Endodermal cell (in vitro differentiated cells): Measurements from ENCODE around the gene MAP3K5. TPM values are rescaled to one million over a fixed set of nuclear protein-coding genes. Genes with fewer than 3 reads are reported as not detected.

Experiments used
- DNase-seq: peaks from one replicate; pipeline ENCODE4 v3.0.0-alpha.2; 2017
- H3K27ac ChIP-seq: 2 replicates; pipeline ENCODE4 v1.5.1; 2013; ENCODE audit warnings: mild to moderate bottlenecking, low read depth, low read length, moderate library complexity
- H3K27me3 ChIP-seq: 2 replicates; pipeline ENCODE4 v1.6.1; 2013; ENCODE audit warnings: mild to moderate bottlenecking, low read length, moderate library complexity; ENCODE audit not compliant: insufficient read depth, control insufficient read depth, poor library complexity, severe bottlenecking
- H3K36me3 ChIP-seq: 2 replicates; pipeline ENCODE4 v1.7.0; 2013; ENCODE audit warnings: mild to moderate bottlenecking, low read length, moderate library complexity; ENCODE audit not compliant: control insufficient read depth, insufficient read depth
- H3K4me1 ChIP-seq: one replicate; pipeline ENCODE4 v1.7.0; 2013; ENCODE audit warnings: low read length; ENCODE audit not compliant: control insufficient read depth, insufficient read depth
- H3K4me3 ChIP-seq: 2 replicates; pipeline ENCODE4 v1.5.1; 2013; ENCODE audit warnings: mild to moderate bottlenecking, low read length, moderate library complexity
- H3K9ac ChIP-seq: 2 replicates; pipeline ENCODE4 v1.6.1; 2013; ENCODE audit warnings: mild to moderate bottlenecking, low read length, moderate library complexity; ENCODE audit not compliant: poor library complexity, severe bottlenecking; ENCODE audit errors: extremely low read depth
- H3K9me3 ChIP-seq: 2 replicates; pipeline ENCODE4 v1.6.1; 2013; ENCODE audit warnings: mild to moderate bottlenecking, low read length, moderate library complexity; ENCODE audit not compliant: control insufficient read depth
- H3K27ac Mint-ChIP-seq: 2 replicates; pipeline ENCODE4 v1.8.0; 2020; ENCODE audit warnings: mixed read lengths
- H3K27me3 Mint-ChIP-seq: 2 replicates; pipeline ENCODE4 v1.8.0; 2021; ENCODE audit warnings: mild to moderate bottlenecking, mixed read lengths; ENCODE audit not compliant: insufficient read depth
- H3K36me3 Mint-ChIP-seq: 2 replicates; pipeline ENCODE4 v1.8.0; 2020; ENCODE audit warnings: low read depth, mixed read lengths
- H3K4me1 Mint-ChIP-seq: 2 replicates; pipeline ENCODE4 v1.8.0; 2020; ENCODE audit warnings: mixed read lengths
- H3K4me3 Mint-ChIP-seq: 2 replicates; pipeline ENCODE4 v1.8.0; 2020; ENCODE audit warnings: mild to moderate bottlenecking, moderate library complexity, mixed read lengths
- H3K9me3 Mint-ChIP-seq: 2 replicates; pipeline ENCODE4 v1.8.0; 2020; ENCODE audit warnings: mild to moderate bottlenecking, mixed read lengths
- WGBS, 2 experiments: methylation state at CpG; one replicate each; pipeline versions ENCODE4 v1.1.5 to v1.1.7; 2013; ENCODE audit warnings: missing lambda C conversion rate in 2 of 2, mixed read lengths in 1 of 2; ENCODE audit not compliant: insufficient coverage in 1 of 2, insufficient read length in 1 of 2; 5-methylcytosine and 5-hydroxymethylcytosine counted together
- total RNA-seq, 2 donors: library from RNA; stranded (reverse); fragmentation: NEBNext Ultra II Directional in 1 of 2; extraction: Animal tissue kit (Norgen Biotek cat#: 25700) in 1 of 2; gene quantifications; 2 replicates in 1 of 2; 3 replicates in 1 of 2; pipeline ENCODE4 v1.2.1, GENCODE V29; 2021
- TF ChIP-seq, protein P1 (sequence below): fragments of 200-600 bp; sonication (generic); conservative IDR thresholded peaks from 2 replicates; pipeline ENCODE4 v1.5.0; 2021; ENCODE audit warnings: antibody characterized with exemption, mild to moderate bottlenecking

Gene MAP3K5
- total RNA-seq, 2 donors from 2014 or later = 1.6 to 3.4 TPM

DNA sequence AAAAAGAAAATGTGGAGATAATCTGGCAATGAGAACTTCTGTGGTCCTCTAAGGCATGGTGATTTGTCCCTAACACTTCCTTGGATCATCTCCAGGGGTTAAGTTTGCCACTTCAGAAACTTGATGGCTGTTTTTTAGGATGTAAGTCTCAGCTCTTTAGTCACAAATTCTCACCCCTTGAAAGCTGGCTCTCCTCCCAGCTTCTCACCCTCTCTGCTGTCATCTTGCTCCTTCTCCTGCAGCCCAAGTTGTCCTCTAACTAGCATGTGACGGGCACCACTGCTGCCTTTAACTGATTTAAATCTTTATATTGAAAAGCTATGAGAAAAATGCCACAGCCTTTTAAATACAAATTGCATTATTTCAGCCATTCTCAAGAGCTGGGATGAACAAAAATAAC lies 107.8 kb downstream of the MAP3K5 start:
- Mint-ChIP-seq H3K36me3 (no peaks in the 10 kb centered on the region), H3K4me3 (no peak overlapping the region), H3K9me3 (peaks cover 11% of the 10 kb centered on the region), H3K27ac (no peak overlapping the region), H3K4me1 (no peaks in the 10 kb centered on the region), H3K27me3 (no peaks in the 10 kb centered on the region)
- no peak overlapping the region for H3K4me3 ChIP-seq
- TF ChIP-seq, protein P1, sequence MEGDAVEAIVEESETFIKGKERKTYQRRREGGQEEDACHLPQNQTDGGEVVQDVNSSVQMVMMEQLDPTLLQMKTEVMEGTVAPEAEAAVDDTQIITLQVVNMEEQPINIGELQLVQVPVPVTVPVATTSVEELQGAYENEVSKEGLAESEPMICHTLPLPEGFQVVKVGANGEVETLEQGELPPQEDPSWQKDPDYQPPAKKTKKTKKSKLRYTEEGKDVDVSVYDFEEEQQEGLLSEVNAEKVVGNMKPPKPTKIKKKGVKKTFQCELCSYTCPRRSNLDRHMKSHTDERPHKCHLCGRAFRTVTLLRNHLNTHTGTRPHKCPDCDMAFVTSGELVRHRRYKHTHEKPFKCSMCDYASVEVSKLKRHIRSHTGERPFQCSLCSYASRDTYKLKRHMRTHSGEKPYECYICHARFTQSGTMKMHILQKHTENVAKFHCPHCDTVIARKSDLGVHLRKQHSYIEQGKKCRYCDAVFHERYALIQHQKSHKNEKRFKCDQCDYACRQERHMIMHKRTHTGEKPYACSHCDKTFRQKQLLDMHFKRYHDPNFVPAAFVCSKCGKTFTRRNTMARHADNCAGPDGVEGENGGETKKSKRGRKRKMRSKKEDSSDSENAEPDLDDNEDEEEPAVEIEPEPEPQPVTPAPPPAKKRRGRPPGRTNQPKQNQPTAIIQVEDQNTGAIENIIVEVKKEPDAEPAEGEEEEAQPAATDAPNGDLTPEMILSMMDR = no peak
- no peaks in the 10 kb centered on the region for H3K27me3 ChIP-seq
- H3K9me3 ChIP-seq = no peaks in the 10 kb centered on the region
- no peak overlapping the region for H3K27ac ChIP-seq
- DNase-seq = no peak
- no peaks in the 10 kb centered on the region for H3K4me1 ChIP-seq
- whole genome bisulfite sequencing, 2 experiments = 100% methylated on average over 1 of the region's 1 CpG; no CpG with 5 or more reads in 1 of the 2 experiments
- H3K36me3 ChIP-seq = no peaks in the 10 kb centered on the region
- H3K9ac ChIP-seq = no peak overlapping the region

DNA sequence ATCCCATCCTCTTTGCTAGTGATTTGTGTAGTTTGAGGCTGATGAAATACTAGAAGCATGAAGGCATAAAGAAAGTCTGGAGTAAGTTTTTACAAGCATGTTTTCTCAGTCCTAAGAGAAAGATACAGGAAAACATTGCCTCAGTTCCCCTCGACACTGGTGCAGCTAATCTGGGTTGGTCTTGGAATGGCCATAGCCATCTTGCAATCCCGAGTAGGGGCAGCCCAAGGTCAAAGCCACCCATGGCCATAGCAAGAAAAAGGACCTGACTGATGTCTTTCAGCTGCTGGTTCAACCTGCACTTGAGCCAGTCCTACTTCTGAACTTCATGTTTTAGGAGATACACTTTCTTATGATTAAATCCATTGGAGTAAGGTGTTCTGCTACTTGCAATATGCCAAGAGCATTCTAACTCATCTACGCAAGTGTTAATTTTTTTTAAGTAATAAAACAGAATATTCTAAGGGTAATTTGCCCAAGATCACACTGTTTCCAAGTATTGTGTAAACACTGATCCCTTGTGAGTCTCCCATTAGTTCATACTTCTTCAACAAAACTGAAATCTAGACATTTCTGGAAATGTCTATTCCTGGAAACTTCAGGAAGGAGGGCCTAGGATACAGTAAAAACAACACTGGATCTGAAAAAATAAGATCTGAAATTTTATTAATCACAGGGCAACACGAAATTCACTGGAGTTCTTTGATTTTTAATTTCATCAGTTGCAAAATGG lies 108.9 kb downstream of the MAP3K5 start:
- H3K27me3 ChIP-seq = no peaks in the 10 kb centered on the region
- no peaks in the 10 kb centered on the region for H3K4me1 ChIP-seq
- H3K36me3 ChIP-seq = no peaks in the 10 kb centered on the region
- H3K27ac ChIP-seq = no peak overlapping the region
- Mint-ChIP-seq H3K4me3 (no peak overlapping the region), H3K36me3 (no peaks in the 10 kb centered on the region), H3K4me1 (no peaks in the 10 kb centered on the region), H3K27me3 (no peaks in the 10 kb centered on the region), H3K9me3 (peaks cover 11% of the 10 kb centered on the region), H3K27ac (no peak overlapping the region)
- H3K4me3 ChIP-seq = no peak overlapping the region
- 87 to 91% methylated on average over 3 of the region's 4 CpGs for WGBS, 2 experiments
- no peak overlapping the region for H3K9ac ChIP-seq
- TF ChIP-seq, protein P1 = no peak
- DNase-seq = no peak
- no peaks in the 10 kb centered on the region for H3K9me3 ChIP-seq

DNA sequence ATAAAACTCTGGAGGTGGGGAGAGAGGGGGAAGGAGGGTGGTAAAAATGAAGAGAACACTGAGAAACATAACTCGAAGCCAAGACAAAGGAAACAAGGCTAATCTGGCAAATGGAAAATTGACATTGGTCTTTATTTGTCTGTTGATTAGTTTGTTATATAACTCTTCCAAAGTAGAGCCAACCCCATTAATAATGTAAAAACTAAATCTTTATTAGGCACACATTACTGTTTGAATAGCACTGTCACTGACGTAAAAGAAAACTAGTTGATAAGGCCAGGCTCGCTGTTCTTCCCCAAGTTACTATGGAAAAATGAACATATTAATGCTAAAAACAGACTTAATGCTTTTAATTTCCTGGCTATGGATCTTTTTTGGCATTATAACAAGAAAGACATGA lies 110.0 kb downstream of the MAP3K5 start:
- Mint-ChIP-seq H3K9me3 (peaks cover 3% of the 10 kb centered on the region), H3K4me1 (no peaks in the 10 kb centered on the region), H3K4me3 (no peak overlapping the region), H3K27ac (no peak overlapping the region), H3K27me3 (no peaks in the 10 kb centered on the region), H3K36me3 (no peaks in the 10 kb centered on the region)
- DNase-seq = no peak
- TF ChIP-seq, protein P1 = no peak
- 94 to 100% methylated on average over 3 of the region's 3 CpGs for WGBS, 2 experiments
- H3K4me1 ChIP-seq = no peaks in the 10 kb centered on the region
- no peak overlapping the region for H3K27ac ChIP-seq
- no peaks in the 10 kb centered on the region for H3K9me3 ChIP-seq
- H3K4me3 ChIP-seq = no peak overlapping the region
- H3K27me3 ChIP-seq = no peaks in the 10 kb centered on the region
- no peak overlapping the region for H3K9ac ChIP-seq
- H3K36me3 ChIP-seq = no peaks in the 10 kb centered on the region
